HG03432 (cell line): ENCODE results near the gene CCDC194.
A peak's percentile ranks its signal among the peaks of the same experiment; 100 is the strongest.

Experiments
- ATAC-seq: cut with Tn5 transposase; IDR thresholded peaks from one replicate; pipeline ENCODE4 v1.9.1; 2021; ENCODE audit warnings: mild to moderate bottlenecking, moderate library complexity; ENCODE audit not compliant: unreplicated experiment

CCDC194 gene

DNA sequence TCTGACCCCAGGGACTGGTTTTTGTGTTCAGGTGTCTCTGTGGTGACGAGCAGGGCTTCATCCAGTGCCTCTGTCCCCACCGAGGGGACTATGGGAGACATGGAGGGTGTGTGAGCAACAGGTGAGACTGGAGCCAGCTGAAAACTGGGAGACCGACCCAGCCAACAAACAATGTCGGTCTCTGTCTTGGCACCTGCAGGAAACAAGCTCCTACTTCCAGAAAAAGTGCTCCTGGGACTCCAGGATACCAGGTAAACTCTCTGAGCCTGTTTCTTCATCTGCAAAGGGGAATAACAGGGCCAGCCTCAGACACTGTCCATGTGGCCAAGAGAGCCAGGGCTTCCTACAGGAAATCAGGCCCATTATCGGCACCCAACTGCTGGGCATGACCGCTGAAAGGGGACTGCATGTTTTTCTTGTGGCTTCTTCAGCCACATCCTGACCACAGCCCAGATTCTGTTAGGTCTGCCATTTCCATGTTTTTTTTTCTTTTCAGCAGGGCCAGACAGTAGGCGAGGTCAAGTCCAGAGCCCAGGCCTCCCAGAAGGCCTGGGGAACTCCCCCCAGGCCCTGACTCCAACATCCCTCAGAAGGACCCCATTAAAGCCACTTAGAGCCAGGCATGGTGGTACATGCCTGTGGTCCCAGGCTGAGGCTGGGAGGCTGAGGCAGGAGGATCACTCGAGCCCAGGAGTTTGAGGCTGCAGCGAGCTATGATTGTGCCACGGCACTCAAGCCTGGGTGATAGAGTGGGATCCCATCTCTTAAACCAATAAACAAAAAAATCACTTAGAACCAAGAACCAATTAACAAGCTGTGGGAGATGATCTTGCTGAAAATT, 12.3 kb upstream of the CCDC194 start:
- peak; percentile 9 for ATAC-seq

DNA sequence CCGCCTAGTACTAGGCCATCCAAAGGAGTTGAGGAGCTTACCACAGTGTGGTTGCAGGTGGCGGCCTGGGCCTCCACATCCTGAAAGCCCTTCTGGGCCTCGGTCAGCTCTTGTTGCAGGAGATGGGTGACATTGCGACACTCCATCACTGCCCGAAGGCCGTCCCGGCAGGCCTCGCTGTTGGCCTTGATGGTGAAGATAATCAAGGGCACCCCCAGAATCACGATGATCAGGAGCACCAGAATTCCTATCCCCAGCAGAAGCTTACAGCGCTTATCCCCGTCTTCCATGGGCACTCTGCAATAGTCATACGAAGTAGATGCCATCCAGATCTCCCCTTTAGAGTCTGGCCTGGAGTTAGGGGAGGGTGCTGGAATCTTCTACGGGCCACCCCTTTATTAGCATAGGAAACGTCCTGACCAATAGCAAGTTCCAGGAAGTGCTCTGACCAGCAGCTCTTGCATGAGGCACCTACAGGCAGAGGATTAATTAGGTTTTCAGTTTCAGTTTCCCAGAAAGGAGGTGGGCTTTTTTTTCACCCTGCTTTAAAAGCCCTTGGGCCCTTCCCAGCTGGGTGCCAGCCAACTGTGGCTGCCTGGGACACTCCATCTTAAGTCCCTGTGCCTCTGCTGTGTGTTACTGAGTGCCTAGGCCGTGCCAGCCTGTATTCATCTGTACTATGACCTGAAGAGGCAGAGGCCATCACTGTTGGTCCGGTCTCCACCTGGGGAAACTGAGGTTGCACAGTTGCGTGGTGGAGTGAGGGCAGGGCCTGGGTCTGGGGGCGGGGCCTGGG, 11.5 kb upstream of the CCDC194 start, which contains the start of gene BST2:
Gene BST2, minus strand, starts transcription at position 381 of the 796 bp plus-strand sequence. Its CDS starts 55 bp downstream, at position 326.
- ATAC-seq, result peak; percentile 78

DNA sequence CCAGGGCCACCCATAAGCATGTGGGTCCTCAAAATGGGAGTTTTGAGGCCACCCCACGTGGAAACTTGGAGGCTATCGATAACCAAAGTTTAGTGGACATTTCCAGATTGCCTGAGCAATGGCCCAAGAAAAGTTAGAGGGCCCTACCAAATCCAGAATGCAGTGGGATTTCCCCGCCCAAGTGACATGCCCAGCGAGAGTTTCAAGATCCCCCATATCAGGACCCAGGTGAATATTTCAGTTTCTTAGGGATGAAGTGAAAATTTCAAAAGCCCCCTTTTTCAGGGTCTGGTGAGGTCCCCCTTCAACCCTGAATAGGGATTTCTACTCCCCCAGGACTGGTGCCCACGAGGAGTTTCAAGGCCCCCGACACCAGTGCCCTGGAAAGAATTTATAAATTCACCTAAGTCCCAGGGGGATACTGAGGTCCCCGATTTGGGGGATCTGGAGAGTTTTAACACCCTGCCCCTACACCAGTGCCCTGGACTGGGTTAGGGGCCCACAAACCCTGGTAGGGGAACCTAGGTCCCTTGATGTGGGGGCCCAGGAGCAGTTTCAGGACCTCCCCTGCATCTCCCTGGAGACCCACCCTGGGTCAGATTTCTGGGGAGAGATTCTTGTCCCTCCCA, 10.7 kb upstream of the CCDC194 start:
- ATAC-seq, result peak; percentile 18

DNA sequence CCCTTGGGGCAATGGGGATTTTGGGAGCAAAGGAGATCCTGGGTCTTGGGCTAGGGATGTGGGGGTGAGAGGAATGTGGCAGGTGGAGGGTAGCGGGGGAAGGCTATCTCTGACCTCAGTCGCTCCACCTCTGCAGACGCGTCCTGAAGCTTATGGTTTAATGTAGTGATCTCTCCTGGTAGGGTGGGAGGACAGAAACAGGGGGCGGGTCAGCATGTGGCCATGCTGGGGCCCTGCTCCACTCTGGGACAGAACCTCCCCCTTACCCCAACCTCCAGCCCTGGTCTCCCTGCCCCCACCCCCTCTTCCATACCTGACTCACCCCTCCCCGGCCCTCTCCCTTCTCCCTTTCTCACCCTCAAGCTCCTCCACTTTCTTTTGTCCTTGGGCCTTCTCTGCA, 10.0 kb upstream of the CCDC194 start:
- ATAC-seq, result no peak

DNA sequence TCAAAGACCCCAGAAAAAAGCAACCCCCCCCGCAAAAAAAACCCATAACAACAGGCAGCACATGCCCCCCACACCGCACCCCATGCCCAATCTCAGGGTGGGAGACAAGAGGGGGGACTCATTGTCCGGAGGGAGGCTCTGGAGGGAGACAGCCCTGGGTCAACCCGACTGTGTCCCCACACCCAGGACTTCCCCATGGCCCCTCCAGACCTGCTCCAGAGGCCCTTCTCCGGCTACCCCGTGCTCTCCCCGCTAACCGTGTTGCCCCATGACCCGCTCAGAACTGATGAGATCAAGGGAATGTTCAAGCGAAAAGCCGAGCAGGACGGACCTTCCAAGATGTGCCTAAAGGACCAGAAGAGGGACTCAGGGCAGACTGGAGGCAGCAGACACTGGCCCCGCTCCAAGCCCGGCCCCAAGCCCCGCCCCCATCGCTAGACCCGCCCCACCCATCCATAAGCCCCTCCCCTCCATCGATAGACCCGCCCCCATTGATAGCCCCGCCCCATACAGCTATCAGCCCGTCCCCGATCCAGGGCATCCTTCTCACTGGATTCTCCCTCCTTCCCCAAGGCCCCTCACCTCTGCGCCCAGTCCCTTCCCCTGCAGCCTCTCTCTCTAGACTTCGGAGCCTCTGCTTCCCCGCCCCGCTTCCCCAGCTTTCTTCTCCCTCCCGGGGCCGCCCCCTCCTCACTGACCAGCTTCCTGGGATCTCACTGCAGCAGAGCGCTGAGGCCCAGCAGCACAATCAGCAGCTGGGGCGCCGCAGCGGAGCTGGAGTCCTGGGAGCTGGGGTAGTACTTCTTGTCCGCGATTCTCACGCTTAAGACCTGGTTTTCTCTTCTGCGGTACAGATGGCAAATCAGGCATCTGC, 9.2 kb upstream of the CCDC194 start:
- no peak for ATAC-seq

DNA sequence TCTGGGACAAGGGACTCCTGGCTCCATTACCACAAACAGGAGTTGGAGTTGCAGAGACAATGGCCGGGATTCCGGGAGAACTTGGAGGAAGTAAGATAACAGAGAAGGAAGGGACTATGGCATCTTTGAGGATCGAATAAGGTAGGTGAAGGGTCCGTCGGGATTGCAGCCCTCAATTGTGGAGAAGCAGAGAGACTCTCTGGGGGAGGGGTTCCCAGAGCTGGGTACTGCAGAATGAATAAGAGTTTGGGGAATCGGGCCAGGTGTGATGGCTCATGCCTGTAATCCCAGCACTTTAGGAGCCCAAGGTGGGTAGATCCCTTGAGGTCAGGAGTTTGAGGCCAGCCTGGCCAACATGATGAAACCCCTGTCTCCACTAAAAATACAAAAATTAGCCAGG, 7.6 kb upstream of the CCDC194 start:
- no peak for ATAC-seq

DNA sequence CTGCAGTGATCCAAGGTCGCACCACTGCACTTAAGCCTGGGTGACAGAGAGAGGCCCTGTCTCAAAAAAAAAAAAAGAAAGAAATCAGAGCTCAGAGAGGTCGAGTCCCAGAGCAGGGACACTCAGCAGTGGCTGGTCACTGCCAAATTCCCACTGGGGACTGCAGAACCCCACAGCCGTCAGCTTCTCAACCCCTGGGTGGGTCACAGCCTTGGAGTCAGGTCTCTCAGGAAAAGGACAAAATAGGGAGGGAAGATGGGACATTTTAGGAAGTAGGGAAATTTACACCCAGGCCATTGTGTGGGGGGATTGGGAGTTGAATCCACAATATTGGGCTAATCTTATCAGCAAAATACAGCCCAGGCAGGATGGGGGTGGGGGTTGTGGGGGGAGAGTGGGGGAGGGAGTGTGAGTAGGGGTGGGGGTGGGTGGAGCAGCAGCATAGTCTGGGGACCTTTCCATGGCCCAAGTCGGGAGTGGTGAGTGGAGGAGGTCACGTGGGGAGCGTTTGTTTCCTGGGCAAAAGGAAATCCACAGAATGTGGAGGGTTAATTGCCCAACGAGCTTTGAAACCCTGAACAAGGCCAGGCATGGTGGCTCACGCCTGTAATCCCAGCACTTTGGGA, 5.0 kb upstream of the CCDC194 start:
- ATAC-seq, result no peak

DNA sequence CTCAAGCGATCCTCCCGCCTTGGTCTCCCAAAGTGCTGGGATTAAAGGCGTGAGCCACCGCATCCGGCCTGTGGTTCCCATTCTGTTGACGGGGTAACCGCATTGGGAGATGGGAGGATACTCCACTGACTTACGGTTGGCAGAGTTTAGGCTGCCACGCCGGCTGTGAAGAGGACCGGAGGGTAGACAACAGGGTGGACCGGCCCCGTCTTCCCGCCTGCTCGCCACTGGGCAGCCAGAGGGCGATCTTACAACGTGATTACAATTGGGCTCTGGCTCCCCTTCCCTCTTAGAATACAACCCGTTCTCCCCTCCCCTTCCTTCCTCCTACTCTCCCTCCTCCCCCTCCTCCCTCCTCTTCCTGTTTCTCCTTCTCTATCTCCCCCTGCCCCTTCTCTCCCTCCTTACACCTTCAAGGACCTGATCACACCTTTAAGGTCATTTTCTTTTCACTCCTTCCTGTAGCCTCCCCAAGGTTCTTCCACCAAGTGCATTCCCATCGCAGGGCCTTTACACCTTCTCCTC, 957 bp upstream of the CCDC194 start:
- ATAC-seq, result no peak

DNA sequence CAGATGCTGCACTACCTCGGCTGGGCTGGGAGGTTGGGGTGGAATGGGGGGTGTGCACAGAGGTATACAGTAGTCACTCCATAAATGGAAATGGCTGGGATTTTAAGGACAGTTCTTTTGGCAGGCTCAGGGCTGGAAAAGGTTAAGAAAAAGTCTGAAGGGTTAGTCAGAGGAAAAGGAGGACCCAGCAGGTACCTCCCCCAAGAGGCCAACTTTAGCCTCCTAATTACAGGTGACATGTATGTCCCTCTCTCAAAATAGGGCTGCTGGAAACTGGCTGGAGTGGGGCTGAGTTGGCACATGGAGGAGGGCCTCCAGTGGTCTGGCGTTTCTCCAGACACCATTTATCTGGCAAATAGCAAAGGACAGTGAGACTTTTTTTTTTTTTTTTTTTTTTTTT, 994 bp downstream of the CCDC194 start:
- ATAC-seq, result no peak

DNA sequence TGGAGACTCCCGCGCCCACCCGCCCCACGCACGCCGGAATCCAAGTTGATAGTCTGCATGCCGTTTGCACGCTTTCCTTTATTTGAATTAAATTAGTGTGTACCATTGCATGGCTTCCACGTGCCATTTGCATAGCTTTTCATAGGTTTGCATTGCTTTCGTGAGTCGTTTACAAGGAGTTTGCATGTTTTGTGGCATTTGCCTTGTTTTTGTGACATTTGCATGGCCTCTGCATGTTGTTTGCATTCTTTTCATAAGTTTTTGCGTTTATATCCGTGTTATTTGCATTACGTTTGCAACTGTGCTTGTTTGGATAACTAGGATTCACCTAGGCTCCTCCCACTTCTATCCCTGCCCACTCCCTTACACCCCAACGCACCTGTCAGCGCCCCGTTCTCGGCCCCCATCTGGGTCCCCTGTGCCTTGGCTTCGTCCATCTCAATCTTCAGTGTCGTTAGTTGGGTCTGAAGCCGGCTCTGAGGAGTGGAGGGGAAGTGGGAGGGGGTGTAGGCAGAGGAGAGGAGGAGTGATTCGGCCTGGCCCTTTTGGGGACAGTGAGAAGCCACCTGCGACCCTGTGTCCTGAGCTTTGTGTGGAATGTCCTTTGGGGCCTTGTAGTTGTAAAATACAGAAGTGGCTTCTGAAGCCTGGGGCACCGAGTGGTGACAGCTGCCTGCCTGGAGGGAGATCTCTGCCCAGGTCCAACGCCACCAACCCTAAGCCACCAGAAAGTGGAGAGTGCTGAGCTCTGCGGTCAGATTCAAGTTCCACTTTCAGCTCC, 2.4 kb downstream of the CCDC194 start:
- no peak for ATAC-seq

DNA sequence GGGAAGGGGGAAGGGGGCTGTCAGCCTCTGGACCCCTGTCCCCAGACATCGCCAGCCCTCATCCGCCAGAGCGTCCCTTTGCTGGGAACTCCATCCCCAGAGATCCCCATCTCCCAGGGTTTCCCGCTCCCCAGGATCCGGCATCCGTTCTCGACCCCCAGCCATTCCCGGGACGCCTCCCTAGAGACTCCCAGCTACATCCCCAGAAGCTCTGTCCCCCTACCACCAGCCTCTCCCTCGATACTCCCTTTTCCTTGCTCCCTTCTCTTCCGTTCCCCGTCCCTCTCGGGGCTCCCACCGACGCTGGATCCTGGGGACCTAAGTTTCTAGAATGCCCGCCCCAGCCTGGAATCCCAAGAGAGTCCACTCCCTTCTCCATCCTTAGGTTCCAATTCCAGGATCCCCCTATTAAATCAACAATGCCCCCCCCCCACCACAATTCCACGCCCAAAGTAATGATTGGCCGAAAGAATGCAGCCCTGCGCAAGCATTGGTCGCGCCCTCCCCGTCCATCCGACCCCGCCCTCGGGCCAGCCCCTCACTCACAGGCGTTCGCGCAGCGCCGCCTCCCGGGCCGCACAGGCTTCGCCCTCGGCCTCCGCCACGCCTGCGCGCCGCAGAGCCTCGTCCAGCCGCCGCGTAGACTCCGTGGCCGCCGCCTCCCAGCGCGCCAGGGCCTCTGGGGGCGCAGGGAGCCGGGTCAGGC, 3.2 kb downstream of the CCDC194 start:
- ATAC-seq, result peak; percentile 96

DNA sequence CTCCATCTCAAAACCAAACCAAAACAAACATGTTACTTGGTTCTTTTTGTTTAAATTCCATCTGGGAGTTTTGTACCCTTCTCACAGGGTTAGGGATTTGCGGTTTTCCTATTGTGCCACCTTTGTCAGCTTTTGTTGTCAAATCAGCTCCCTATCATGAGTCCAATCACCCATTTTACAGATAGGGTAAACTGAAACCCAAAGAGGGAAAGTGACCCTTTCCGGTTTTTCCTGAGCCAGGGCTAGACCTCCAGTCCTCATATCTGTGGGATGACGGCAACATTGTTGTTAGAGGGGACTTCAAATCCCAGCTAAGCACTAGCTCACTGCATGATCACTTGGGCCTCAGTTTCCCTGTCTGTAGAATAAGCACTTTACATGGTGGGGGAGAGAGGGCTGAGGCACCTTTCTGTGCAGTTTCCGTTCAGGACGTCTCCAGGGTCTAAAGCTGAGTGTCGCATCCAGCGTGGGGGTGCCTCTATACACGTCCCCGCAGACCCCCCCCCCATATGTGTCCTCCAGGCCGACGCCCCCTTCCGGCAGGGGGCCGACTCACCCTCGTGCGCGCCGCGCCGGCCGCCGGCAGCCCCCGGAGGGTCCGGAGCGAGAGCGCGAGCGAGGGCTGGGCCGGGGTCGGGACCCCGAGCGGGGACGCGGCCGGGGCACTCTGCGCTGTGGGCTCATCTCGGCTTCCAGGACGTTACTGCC, 3.9 kb downstream of the CCDC194 start:
- no peak for ATAC-seq

DNA sequence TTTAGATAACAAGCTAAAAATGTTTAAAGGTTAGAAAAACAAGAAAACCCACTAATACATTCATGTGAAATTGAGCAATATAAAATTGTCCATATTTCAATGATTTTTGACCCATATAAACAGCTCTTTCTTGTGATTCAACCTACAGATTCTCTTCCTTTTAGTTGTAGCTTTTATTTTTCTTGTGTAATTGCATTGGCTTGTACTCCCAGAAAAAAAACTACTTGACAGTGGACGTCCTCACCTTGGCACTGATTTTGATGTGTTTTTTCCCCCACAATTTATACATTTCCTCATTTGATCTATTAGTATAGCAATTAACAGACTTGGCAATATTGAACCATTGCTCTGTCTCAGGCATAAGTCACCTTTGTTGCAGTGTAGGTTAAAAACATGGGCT, 4.7 kb downstream of the CCDC194 start:
- ATAC-seq, result no peak

DNA sequence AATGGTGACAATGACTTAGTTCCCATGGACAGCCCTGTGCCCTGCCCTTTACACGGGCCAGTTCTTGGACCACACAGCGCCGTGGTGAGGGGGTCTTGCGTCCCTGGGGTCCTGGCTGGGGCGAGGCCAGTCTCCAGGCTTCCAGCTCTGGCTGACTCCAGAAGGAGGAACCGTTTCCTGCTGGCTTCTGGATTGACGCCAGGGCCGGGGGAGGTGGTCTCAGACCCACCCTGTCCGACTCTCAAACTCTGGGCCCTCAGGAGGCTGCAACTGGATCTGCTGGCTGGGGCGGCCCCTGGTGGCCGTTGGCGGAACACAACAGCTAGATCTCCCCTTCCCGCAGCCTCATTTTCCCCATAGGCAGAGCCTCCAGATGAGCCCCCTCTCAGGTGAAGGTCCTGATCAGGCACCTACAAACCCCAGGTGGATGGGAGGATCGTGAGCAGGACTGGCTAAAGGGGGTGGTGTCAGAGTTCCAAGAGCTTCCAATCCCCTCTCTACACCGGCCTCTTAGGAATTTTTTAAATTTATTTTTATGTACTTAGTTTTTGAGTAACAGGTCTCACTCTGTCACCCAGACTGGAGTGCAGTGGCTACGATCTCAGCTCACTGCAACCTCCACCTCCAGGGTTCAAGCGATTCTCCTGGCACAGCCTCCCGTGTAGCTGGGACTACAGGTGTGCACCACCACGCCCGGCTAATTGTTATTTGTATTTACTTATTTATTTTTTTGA, 8.0 kb downstream of the CCDC194 start:
- ATAC-seq, result no peak

DNA sequence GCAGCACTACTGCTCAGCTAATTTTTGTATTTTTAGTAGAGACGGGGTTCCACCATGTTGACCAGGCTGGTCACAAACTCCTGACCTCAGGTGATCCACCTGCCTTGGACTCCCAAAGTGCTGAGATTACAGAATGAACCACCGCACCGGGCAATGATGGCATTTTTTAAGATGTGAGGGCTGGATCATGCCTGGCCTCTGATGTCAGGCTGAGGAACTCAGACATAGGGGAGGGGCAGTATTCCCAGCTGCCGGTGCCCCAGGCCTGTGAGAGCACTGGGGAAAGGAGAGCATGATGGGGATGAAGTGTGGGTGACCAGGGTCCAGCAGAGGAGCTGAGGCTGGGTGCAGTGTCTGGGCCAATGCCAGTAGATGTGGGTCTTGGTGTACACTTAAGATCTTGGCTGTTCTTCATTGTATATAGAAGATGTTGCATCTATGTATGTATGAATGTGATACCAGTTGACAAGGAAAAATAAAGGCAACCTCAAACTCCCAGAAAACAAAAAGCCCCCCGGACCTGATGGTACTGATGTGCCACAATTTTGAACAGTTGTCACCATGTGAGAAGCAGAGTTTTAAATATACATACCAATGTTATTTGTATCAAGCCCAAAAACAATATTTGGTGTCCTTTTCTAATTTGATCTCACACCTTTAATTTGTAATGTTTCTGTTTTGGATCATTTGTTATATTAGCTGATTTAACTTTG, 13.4 kb downstream of the CCDC194 start:
- ATAC-seq, result no peak

DNA sequence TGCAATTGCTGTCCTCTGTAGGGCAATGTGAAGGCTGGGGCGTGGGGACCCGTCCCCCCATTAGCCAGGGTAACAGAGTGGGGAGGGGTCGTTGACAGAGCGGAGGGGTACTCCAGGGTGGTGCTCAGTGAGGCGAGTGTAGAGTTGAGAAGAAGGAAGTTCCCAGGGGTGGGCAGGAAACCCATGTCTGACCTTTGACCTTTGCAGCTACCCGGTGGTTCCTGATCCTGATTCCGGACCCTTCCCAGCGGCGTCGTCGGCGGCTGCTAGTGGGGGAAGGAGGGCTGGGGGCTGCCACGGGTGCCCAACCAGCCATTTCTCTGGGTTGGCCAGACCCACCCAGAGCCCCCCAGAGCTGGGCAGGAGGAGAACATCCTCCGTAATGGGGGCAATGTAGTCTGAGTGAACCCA, 14.8 kb downstream of the CCDC194 start:
- ATAC-seq, result no peak

DNA sequence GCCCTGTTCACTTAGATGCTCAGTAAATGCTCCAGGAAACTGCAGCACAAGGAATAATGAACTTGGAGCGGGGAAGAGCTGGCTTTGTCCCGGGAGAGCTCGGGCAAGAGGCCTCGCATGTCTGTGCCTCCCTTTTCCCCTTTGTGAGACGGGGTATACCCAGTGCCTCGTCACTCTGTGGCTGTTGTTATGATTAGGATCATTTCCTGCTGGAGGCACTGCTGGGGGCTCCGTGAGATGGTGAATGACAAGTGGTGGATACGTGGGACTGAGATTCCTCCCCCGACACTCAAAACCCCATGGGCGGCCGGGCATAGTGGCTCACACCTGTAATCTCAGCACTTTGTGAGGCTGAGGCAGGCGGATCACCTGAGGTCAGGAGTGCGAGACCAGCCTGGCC, 15.7 kb downstream of the CCDC194 start:
- ATAC-seq, result no peak
